AML-193 (cell line): Measurements from ENCODE around the gene EPB41L2.

Source experiments
- DNase-seq, 2 experiments: peaks; one replicate each; lab custom pipeline; 2025; lab: John Stamatoyannopoulos, UW

The EPB41L2 gene

GRCh38 chr6:130908188-130908587 is 154.9 kb downstream of the EPB41L2 start:
- DNase-seq = no peak

- DNase-seq = no peak
Measured at GRCh38 chr6:130907687-130908086, 155.4 kb downstream of the EPB41L2 start.

- no peak for DNase-seq
Measured at GRCh38 chr6:130906736-130907381, 156.2 kb downstream of the EPB41L2 start.

GRCh38 chr6:130903602-130904001 is 159.4 kb downstream of the EPB41L2 start:
- no peak for DNase-seq

- DNase-seq = no peak
Measured at GRCh38 chr6:130903007-130903406, 160.0 kb downstream of the EPB41L2 start.

- DNase-seq = no peak
Measured at GRCh38 chr6:130900913-130901312, 162.1 kb downstream of the EPB41L2 start.

- no peak for DNase-seq
Measured at GRCh38 chr6:130896249-130896648, 166.8 kb downstream of the EPB41L2 start.

- no peak for DNase-seq
Measured at GRCh38 chr6:130895516-130895915, 167.5 kb downstream of the EPB41L2 start.

- no peak for DNase-seq
Measured at GRCh38 chr6:130893766-130894165, 169.3 kb downstream of the EPB41L2 start.

- no peak for DNase-seq
Measured at GRCh38 chr6:130893277-130893676, 169.8 kb downstream of the EPB41L2 start.

- no peak for DNase-seq
Measured at GRCh38 chr6:130890521-130890971, 172.5 kb downstream of the EPB41L2 start.

GRCh38 chr6:130889423-130889822 is 173.6 kb downstream of the EPB41L2 start:
- DNase-seq = no peak

- DNase-seq = no peak
Measured at GRCh38 chr6:130888246-130888645, 174.8 kb downstream of the EPB41L2 start.

GRCh38 chr6:130886966-130887365 is 176.1 kb downstream of the EPB41L2 start:
- no peak for DNase-seq

- peak; percentile 80 to 93 for DNase-seq
Measured at GRCh38 chr6:130885392-130886192, 177.5 kb downstream of the EPB41L2 start.

- DNase-seq = peak in 1 of 2 experiments; percentile 20
Measured at GRCh38 chr6:130882370-130882769, 180.7 kb downstream of the EPB41L2 start.

GRCh38 chr6:130879826-130880225 is 183.2 kb downstream of the EPB41L2 start:
- DNase-seq = no peak

GRCh38 chr6:130873746-130874145 is 189.3 kb downstream of the EPB41L2 start:
- DNase-seq = no peak

GRCh38 chr6:130872250-130873095 is 190.6 kb downstream of the EPB41L2 start:
- peak; percentile 55 to 61 for DNase-seq

GRCh38 chr6:130870179-130870880 is 192.7 kb downstream of the EPB41L2 start:
- DNase-seq = no peak

GRCh38 chr6:130869681-130870080 is 193.4 kb downstream of the EPB41L2 start:
- DNase-seq = no peak

GRCh38 chr6:130865793-130866192 is 197.3 kb downstream of the EPB41L2 start:
- DNase-seq = no peak
